ENCODE measurements around the gene HBEGF.

The HBEGF gene

GRCh38 chr5:140303966-140304365 lies 42.4 kb downstream of the HBEGF start:
- H3K4me3 ChIP-seq (replicated peaks; ENCODE audit: insufficient read depth, low read length) = no peak overlapping the region
- H3K27me3 ChIP-seq (ENCODE audit: insufficient read depth, poor library complexity, severe bottlenecking) = no peaks in the 10 kb centered on the region
- TF ChIP-seq GABPA (IDR thresholded peaks at IDR 0.05; ENCODE audit: low read depth) (no peak), SPI1 (IDR thresholded peaks at IDR 0.05; ENCODE audit: borderline replicate concordance, low read depth) (no peak), POLR2AphosphoS5 (IDR thresholded peaks at IDR 0.05; ENCODE audit: low read depth) (no peak), REST (IDR thresholded peaks at IDR 0.05; ENCODE audit: insufficient replicate concordance, low read depth) (no peak)
- TF ChIP-seq, protein P1, sequence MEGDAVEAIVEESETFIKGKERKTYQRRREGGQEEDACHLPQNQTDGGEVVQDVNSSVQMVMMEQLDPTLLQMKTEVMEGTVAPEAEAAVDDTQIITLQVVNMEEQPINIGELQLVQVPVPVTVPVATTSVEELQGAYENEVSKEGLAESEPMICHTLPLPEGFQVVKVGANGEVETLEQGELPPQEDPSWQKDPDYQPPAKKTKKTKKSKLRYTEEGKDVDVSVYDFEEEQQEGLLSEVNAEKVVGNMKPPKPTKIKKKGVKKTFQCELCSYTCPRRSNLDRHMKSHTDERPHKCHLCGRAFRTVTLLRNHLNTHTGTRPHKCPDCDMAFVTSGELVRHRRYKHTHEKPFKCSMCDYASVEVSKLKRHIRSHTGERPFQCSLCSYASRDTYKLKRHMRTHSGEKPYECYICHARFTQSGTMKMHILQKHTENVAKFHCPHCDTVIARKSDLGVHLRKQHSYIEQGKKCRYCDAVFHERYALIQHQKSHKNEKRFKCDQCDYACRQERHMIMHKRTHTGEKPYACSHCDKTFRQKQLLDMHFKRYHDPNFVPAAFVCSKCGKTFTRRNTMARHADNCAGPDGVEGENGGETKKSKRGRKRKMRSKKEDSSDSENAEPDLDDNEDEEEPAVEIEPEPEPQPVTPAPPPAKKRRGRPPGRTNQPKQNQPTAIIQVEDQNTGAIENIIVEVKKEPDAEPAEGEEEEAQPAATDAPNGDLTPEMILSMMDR (IDR thresholded peaks at IDR 0.05; ENCODE audit: insufficient read depth, low read length) = no peak
- no peak for DNase-seq (ENCODE audit: low read depth in 1 of 2, low spot score in 1 of 2)
- no peak overlapping the region for H3K27ac ChIP-seq (replicated peaks)

DNA sequence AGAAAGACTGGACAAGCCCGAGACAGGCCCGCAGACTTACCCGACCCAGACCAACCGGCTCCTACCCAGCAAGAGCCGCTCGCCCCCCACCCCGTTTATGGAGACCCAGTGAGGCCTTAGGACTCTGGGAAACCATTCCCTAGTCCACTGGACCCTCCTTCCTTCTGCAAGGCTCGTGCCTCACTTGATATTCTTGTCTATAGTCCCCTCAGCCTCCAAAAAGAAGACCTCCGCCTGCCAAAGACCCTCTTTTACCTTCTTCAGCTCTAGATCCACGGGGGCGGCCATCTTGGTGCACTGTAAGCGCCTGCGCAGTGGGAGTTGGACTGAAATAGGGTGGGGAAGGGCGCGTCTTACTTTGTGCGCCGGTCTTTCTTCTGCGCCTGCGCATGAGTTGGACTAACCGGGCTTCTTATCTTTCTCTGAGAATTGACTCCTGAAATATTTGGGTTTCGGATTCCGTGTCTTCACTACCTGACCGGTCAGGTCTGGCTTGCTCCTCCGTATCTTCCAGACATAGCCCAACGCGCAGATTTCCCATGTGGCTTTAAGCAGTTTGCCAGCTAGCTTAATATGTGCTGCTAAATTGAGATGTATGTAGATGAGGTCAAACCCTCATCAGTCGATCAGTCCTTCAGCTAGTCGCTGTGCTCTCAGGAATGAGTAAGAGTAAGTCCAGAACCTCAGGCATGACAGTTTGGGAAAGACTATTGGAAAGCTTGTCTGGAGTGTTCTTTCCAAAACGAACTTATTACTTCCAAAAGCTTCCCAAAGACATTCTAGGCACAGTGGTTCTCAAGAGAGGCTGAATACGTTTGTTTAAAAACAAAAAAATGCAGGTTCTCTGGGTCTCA lies 43.4 kb downstream of the HBEGF start, which contains the start of gene PFDN1:
Gene PFDN1 (minus strand): TSS at position 316 of the 854 bp plus-strand sequence. CDS start 28 bp downstream, at position 288.
- peak within 1 kb of the TSS; percentile 91 for H3K4me3 ChIP-seq (replicated peaks; ENCODE audit: insufficient read depth, low read length)
- no peaks in the 10 kb centered on the region for H3K27me3 ChIP-seq (ENCODE audit: insufficient read depth, poor library complexity, severe bottlenecking)
- H3K27ac ChIP-seq (replicated peaks) = peak within 1 kb of the TSS; percentile 79
- peak; percentile 79 to 95 for DNase-seq (ENCODE audit: low read depth in 1 of 2, low spot score in 1 of 2)
- TF ChIP-seq GABPA (IDR thresholded peaks at IDR 0.05; ENCODE audit: low read depth) = no peak
- TF ChIP-seq, protein P1 (IDR thresholded peaks at IDR 0.05; ENCODE audit: insufficient read depth, low read length) = no peak
- no peak for TF ChIP-seq SPI1 (IDR thresholded peaks at IDR 0.05; ENCODE audit: borderline replicate concordance, low read depth)
- TF ChIP-seq POLR2AphosphoS5 (IDR thresholded peaks at IDR 0.05; ENCODE audit: low read depth) = peak; percentile 84
- peak; percentile 29 for TF ChIP-seq REST (IDR thresholded peaks at IDR 0.05; ENCODE audit: insufficient replicate concordance, low read depth)

GRCh38 chr5:140301136-140301535 lies 45.3 kb downstream of the HBEGF start:
- H3K27ac ChIP-seq (replicated peaks) = no peak overlapping the region
- DNase-seq (ENCODE audit: low read depth in 1 of 2, low spot score in 1 of 2) = no peak
- no peak overlapping the region for H3K4me3 ChIP-seq (replicated peaks; ENCODE audit: insufficient read depth, low read length)
- TF ChIP-seq POLR2AphosphoS5 (IDR thresholded peaks at IDR 0.05; ENCODE audit: low read depth) (no peak), GABPA (IDR thresholded peaks at IDR 0.05; ENCODE audit: low read depth) (no peak), REST (IDR thresholded peaks at IDR 0.05; ENCODE audit: insufficient replicate concordance, low read depth) (no peak), SPI1 (IDR thresholded peaks at IDR 0.05; ENCODE audit: borderline replicate concordance, low read depth) (no peak)
- TF ChIP-seq, protein P1 (IDR thresholded peaks at IDR 0.05; ENCODE audit: insufficient read depth, low read length) = no peak
- no peaks in the 10 kb centered on the region for H3K27me3 ChIP-seq (ENCODE audit: insufficient read depth, poor library complexity, severe bottlenecking)

Measured in HL-60 (cell line).